Kasumi-1 (cell line): ENCODE data around the gene SCN11A.

ENCODE experiments used
- DNase-seq, 2 experiments: peaks; one replicate each; lab custom pipeline; 2025; lab: John Stamatoyannopoulos, UW

The SCN11A gene

GRCh38 chr3:39051649-39052561, at the start of gene SCN11A, which contains the start of gene WDR48:
Gene SCN11A, minus strand, starts transcription at chr3:39051944. Its CDS starts 101,582 bp downstream, at chr3:38950362.
Gene WDR48, plus strand, starts transcription at chr3:39052016. Its CDS starts 10 bp downstream, at chr3:39052026.
- peak; percentile 73 to 87 for DNase-seq

GRCh38 chr3:39101022-39101689, 49.4 kb upstream of the SCN11A start:
- peak; percentile 42 to 67 for DNase-seq

- DNase-seq = no peak
Measured at GRCh38 chr3:39100500-39100886, 48.7 kb upstream of the SCN11A start.

- DNase-seq = no peak
Measured at GRCh38 chr3:39099738-39100499, 48.2 kb upstream of the SCN11A start.

- DNase-seq = no peak
Measured at GRCh38 chr3:39099242-39099641, 47.5 kb upstream of the SCN11A start.

- no peak for DNase-seq
Measured at GRCh38 chr3:39098473-39099000, 46.8 kb upstream of the SCN11A start.

- DNase-seq = no peak
Measured at GRCh38 chr3:39097716-39098472, 46.1 kb upstream of the SCN11A start.

- DNase-seq = no peak
Measured at GRCh38 chr3:39096775-39097174, 45.0 kb upstream of the SCN11A start.

- no peak for DNase-seq
Measured at GRCh38 chr3:39095778-39096177, 44.0 kb upstream of the SCN11A start.

GRCh38 chr3:39094851-39095677, 43.3 kb upstream of the SCN11A start:
- no peak for DNase-seq

GRCh38 chr3:39090922-39091321, 39.2 kb upstream of the SCN11A start:
- DNase-seq = no peak

GRCh38 chr3:39088889-39089288, 37.1 kb upstream of the SCN11A start:
- DNase-seq = no peak

GRCh38 chr3:39088456-39088855, 36.7 kb upstream of the SCN11A start:
- no peak for DNase-seq

GRCh38 chr3:39086144-39086543, 34.4 kb upstream of the SCN11A start:
- no peak for DNase-seq

GRCh38 chr3:39082666-39083313, 31.0 kb upstream of the SCN11A start:
- peak in 1 of 2 experiments; percentile 4 for DNase-seq

- no peak for DNase-seq
Measured at GRCh38 chr3:39080026-39080425, 28.3 kb upstream of the SCN11A start.

- peak in 1 of 2 experiments; percentile 19 for DNase-seq
Measured at GRCh38 chr3:39079530-39079929, 27.8 kb upstream of the SCN11A start.

GRCh38 chr3:39075910-39076309, 24.2 kb upstream of the SCN11A start:
- DNase-seq = no peak

GRCh38 chr3:39068556-39068955, 16.8 kb upstream of the SCN11A start:
- no peak for DNase-seq

- DNase-seq = no peak
Measured at GRCh38 chr3:39067286-39067685, 15.5 kb upstream of the SCN11A start.
